AG04450 (cell line): ENCODE measurements around the gene ANKS6. TPM values are rescaled to one million over a fixed set of nuclear protein-coding genes. Genes with fewer than 3 reads are reported as not detected.

Experiments
- CTCF ChIA-PET: fragments of 300-600, 350-600 bp; formaldehyde crosslinking; extraction: SDS; loops from one replicate; lab custom pipeline; 2022; ENCODE audit warnings: antibody characterized with exemption, inconsistent platforms; lab: Charles Lee
- POLR2A ChIA-PET: fragments of 350-600 bp; formaldehyde crosslinking; extraction: SDS; loops from one replicate; lab custom pipeline; 2021; ENCODE audit warnings: antibody characterized with exemption, inconsistent platforms; lab: Yijun Ruan, JAX
- DNase-seq: peaks from one replicate; pipeline ENCODE4 v3.0.0-alpha.2; 2011; ENCODE audit warnings: low read depth, low spot score
- H3K27ac ChIP-seq: one replicate; pipeline ENCODE4 v1.5.1; 2012; ENCODE audit warnings: low read depth, low read length, control low read depth
- H3K27me3 ChIP-seq: one replicate; pipeline ENCODE4 v1.6.0; 2012; ENCODE audit warnings: low read length; ENCODE audit not compliant: control insufficient read depth, insufficient read depth
- H3K4me3 ChIP-seq: 2 replicates; pipeline ENCODE4 v1.5.1; 2011; ENCODE audit warnings: mild to moderate bottlenecking, low read depth, low read length, control low read depth
- H3K9me3 ChIP-seq: 2 replicates; pipeline ENCODE4 v1.5.1; 2012; ENCODE audit warnings: low read length; ENCODE audit not compliant: control insufficient read depth, insufficient read depth
- polyA plus RNA-seq: library from polyadenylated mRNA; depleted of rRNA; stranded (reverse); fragments of >200 nt; gene quantifications from 2 replicates; pipeline ENCODE4 v1.2.3, GENCODE V29; 2011
- TF ChIP-seq, protein P1 (sequence below): IDR thresholded peaks from 2 replicates; pipeline ENCODE4 v1.5.1; 2011; ENCODE audit warnings: low read depth, low read length, control low read depth, inconsistent platforms

Gene ANKS6
- polyA plus RNA-seq, 1 experiment = 10.5 TPM

DNA sequence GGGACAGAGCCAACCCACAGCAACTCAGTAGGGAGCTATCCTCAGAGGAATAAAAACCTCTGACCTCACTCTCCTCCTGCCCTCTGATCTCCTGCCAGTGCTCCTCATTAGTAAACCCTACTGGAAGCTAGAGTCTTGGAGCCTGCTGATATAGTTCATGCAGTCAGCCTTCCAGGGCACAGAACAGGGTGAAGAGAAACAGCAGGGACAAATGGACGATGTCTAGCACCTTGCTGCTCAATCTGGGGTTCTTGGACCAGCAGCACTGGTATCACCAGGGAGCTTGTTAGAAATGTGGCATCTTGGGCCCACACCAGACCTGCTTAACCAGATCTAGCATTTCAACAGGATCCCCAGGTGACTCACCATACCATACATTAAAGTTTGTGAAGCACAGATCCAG, 5.6 kb upstream of the ANKS6 start:
- Histone ChIP-seq H3K27me3 (peaks cover 26% of the 10 kb centered on the region), H3K27ac (no peak overlapping the region), H3K4me3 (no peak overlapping the region), H3K9me3 (peaks cover 5% of the 10 kb centered on the region; the same call in 1 of the 2 replicates)
- CTCF ChIA-PET = interaction anchor here (1.1 kb wide), 1 partner anchor 26 kb away, joined by 6 read pairs; no protein-coding TSS in a partner anchor
- POLR2A ChIA-PET = interaction anchor here (0.7 to 1.0 kb wide), 2 partner anchors 105 to 879 kb away, joined by 4 read pairs; no protein-coding TSS in a partner anchor
- DNase-seq = no peak
- TF ChIP-seq, protein P1, sequence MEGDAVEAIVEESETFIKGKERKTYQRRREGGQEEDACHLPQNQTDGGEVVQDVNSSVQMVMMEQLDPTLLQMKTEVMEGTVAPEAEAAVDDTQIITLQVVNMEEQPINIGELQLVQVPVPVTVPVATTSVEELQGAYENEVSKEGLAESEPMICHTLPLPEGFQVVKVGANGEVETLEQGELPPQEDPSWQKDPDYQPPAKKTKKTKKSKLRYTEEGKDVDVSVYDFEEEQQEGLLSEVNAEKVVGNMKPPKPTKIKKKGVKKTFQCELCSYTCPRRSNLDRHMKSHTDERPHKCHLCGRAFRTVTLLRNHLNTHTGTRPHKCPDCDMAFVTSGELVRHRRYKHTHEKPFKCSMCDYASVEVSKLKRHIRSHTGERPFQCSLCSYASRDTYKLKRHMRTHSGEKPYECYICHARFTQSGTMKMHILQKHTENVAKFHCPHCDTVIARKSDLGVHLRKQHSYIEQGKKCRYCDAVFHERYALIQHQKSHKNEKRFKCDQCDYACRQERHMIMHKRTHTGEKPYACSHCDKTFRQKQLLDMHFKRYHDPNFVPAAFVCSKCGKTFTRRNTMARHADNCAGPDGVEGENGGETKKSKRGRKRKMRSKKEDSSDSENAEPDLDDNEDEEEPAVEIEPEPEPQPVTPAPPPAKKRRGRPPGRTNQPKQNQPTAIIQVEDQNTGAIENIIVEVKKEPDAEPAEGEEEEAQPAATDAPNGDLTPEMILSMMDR = no peak

DNA sequence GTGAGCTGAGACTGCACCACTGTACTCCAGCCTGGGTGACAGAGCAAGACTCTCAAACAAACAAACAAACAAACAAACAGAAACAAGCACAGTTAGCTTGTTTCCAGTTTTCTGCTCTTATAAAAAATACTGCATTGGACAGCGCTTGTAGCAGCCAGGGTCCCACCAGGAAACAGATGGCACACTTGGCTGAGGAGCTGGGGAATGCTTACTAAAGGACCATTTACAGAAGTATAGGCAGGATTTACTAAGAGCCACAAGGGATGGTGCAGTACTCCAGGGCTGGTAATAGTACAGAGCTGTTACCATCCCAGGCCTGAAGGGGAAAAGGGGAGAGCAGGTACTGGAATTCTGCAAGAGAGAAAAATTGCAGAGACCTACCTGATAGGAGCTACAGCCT, 5.2 kb upstream of the ANKS6 start:
- Histone ChIP-seq H3K4me3 (no peak overlapping the region), H3K9me3 (peaks cover 5% of the 10 kb centered on the region; the same call in 1 of the 2 replicates), H3K27ac (no peak overlapping the region), H3K27me3 (peaks cover 26% of the 10 kb centered on the region)
- no peak for DNase-seq
- ChIA-PET POLR2A (interaction anchor here (1.0 kb wide), 1 partner anchor 879 kb away, joined by 4 read pairs; no protein-coding TSS in a partner anchor), CTCF (no interaction called here)
- TF ChIP-seq, protein P1 = no peak

DNA sequence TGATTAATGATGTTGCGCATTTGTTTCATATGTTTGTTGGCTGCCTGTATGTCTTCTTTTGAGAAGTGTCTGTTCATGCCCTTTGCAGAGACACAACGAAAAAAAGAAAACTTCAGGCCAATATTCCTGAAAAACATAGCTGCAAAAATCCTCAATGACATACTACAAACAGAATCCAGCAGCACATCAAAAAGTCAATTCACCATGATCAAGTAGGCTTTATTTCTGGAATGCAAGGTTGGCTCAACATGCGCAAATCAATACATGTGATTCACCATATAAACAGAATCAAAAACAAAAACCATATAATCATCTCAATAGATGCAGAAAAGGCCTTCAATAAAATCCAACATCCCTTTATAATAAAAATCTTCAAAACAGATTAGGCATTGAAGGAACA, 1.9 kb upstream of the ANKS6 start:
- ChIA-PET POLR2A (no interaction called here), CTCF (no interaction called here)
- Histone ChIP-seq H3K9me3 (peaks cover 5% of the 10 kb centered on the region; the same call in 1 of the 2 replicates), H3K4me3 (no peak overlapping the region), H3K27me3 (peaks cover 17% of the 10 kb centered on the region), H3K27ac (no peak overlapping the region)
- TF ChIP-seq, protein P1 = no peak
- DNase-seq = no peak

DNA sequence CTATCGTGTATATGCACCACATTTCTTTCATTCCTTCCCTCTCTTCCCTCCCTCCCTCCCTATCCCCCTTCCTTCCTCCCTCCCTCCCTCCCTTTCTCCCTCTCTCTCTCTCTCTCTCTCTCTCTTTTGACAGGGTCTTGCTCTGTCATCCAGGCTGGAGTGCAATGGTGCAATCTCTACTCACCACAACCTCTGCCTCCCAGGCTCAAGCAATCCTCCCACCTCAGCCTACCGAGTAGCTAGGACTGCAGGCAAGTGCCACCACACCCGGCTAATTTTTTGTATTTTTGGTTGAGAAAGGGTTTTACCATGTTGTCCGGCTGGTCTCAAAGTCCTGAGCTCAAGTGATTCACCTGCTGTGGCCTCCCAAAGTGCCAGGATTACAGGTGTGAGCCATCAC, 1.1 kb upstream of the ANKS6 start:
- no peak for DNase-seq
- ChIA-PET POLR2A (no interaction called here), CTCF (interaction anchor here (0.5 to 1.0 kb wide), 2 partner anchors 22 to 611 kb away, joined by 3 to 5 read pairs; no protein-coding TSS in a partner anchor)
- Histone ChIP-seq H3K9me3 (peaks cover 5% of the 10 kb centered on the region; the same call in 1 of the 2 replicates), H3K27ac (no peak overlapping the region), H3K27me3 (peaks cover 11% of the 10 kb centered on the region), H3K4me3 (no peak overlapping the region)
- TF ChIP-seq, protein P1 = no peak

DNA sequence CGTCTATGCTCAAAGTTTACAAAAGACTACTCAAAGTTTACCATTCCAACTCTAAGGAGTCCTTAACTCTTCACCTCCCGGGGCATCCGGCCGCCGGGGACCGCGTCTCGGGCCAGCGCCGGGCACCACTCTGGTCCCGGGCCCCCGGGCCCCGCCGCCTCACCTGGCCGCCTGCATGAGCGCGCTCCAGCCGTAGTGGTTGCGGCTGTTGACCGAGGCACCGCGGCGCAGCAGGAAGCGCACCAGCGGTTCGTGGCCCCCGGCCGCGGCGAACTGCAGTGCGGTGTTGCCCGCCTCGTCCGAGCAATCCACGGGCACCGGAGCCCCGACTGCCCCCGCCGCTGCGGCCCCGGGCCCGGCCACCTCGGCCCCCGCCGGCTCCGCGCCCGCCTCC, 388 bp downstream of the ANKS6 start:
- peaks cover 6% of the 10 kb centered on the region for H3K27me3 ChIP-seq
- TF ChIP-seq, protein P1 = no peak
- no peak overlapping the region for H3K27ac ChIP-seq
- H3K9me3 ChIP-seq = peaks cover 5% of the 10 kb centered on the region
- POLR2A ChIA-PET = no interaction called here
- H3K4me3 ChIP-seq = peak overlapping the region; percentile 65
- no peak for DNase-seq
- CTCF ChIA-PET = interaction anchor here (0.6 kb wide), 1 partner anchor 132 kb away, joined by 3 read pairs; no protein-coding TSS in a partner anchor
